Measurements from ENCODE around the gene JMJD7. TPM values are rescaled to one million over a fixed set of nuclear protein-coding genes. Genes with fewer than 3 reads are reported as not detected.

JMJD7 gene
- total RNA-seq, 1 experiment from 2014 or later: 13.5 TPM

GRCh38 chr15:41813426-41813825, 14.5 kb upstream of the JMJD7 start:
- Histone ChIP-seq H3K9me3 (ENCODE audit: control insufficient read depth in 1 of 2, insufficient read depth in 1 of 2, low read depth in 1 of 2, low read length in 2 of 2) (no peaks in the 10 kb centered on the region), H3K27ac (ENCODE audit: low read depth, low read length) (no peak overlapping the region), H2AFZ (ENCODE audit: low read depth, low read length, poor library complexity, severe bottlenecking) (no peak overlapping the region), H3K9ac (ENCODE audit: low read length) (no peak overlapping the region), H3K4me1 (ENCODE audit: control insufficient read depth in 1 of 2, insufficient read depth in 2 of 2, low read length in 2 of 2) (peaks cover 0 to 8% of the 10 kb centered on the region in 2 experiments; a peak in 2 of 4 replicates), H3K4me2 (ENCODE audit: low read length) (no peak overlapping the region), H3K27me3 (ENCODE audit: insufficient read depth, low read length) (no peaks in the 10 kb centered on the region), H3K4me3 (replicated peaks in 1 of 2; ENCODE audit: low read depth in 1 of 2, low read length in 2 of 2) (no peak overlapping the region), H4K20me1 (ENCODE audit: insufficient read depth) (no peaks in the 10 kb centered on the region), H3K36me3 (ENCODE audit: control insufficient read depth in 1 of 2, insufficient read depth in 2 of 2, low read length in 2 of 2) (peaks cover 3 to 9% of the 10 kb centered on the region in 2 experiments; a peak in 2 of 4 replicates), H3K79me2 (ENCODE audit: insufficient read depth, low read length) (no peaks in the 10 kb centered on the region), H3K9me2 (ENCODE audit: insufficient read depth) (no peaks in the 10 kb centered on the region)
- no peak for DNase-seq (ENCODE audit: low read depth, low spot score)
- ChIA-PET POLR2A (no interaction called here), CTCF (interaction anchor here (3.6 to 5.7 kb wide), 2 partner anchors 40 to 347 kb away, joined by 28 to 125 read pairs; partner anchors contain the start of gene MAPKBP1), RAD21 (ENCODE audit: low non-redundant PET in 1 of 2, low total read pairs in 2 of 2, uncharacterized antibody in 2 of 2, unreplicated experiment in 2 of 2) (no interaction called here)
- ATAC-seq: no peak
- intact Hi-C loops (cut with micrococcal nuclease): no loop called here
- no peak for TF ChIP-seq CBX3 (IDR thresholded peaks at IDR 0.05; ENCODE audit: low read depth)
- TF ChIP-seq ATF3 (IDR thresholded peaks at IDR 0.05): no peak
- TF ChIP-seq REST (IDR thresholded peaks at IDR 0.05; ENCODE audit: low read depth): no peak
- TF ChIP-seq EGR1 (IDR thresholded peaks at IDR 0.05; ENCODE audit: low read depth): no peak
- TF ChIP-seq EZH2phosphoT487 (IDR thresholded peaks at IDR 0.05; ENCODE audit: borderline replicate concordance): no peak
- no peak for TF ChIP-seq CEBPB (IDR thresholded peaks at IDR 0.05; ENCODE audit: low read depth)
- TF ChIP-seq ZBTB33 (IDR thresholded peaks at IDR 0.05; ENCODE audit: extremely low read depth, insufficient replicate concordance, low read length): no peak
- no peak for TF ChIP-seq YY1 (IDR thresholded peaks at IDR 0.05; ENCODE audit: extremely low read depth, insufficient replicate concordance, low read depth, low read length)
- TF ChIP-seq, protein P1, sequence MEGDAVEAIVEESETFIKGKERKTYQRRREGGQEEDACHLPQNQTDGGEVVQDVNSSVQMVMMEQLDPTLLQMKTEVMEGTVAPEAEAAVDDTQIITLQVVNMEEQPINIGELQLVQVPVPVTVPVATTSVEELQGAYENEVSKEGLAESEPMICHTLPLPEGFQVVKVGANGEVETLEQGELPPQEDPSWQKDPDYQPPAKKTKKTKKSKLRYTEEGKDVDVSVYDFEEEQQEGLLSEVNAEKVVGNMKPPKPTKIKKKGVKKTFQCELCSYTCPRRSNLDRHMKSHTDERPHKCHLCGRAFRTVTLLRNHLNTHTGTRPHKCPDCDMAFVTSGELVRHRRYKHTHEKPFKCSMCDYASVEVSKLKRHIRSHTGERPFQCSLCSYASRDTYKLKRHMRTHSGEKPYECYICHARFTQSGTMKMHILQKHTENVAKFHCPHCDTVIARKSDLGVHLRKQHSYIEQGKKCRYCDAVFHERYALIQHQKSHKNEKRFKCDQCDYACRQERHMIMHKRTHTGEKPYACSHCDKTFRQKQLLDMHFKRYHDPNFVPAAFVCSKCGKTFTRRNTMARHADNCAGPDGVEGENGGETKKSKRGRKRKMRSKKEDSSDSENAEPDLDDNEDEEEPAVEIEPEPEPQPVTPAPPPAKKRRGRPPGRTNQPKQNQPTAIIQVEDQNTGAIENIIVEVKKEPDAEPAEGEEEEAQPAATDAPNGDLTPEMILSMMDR (IDR thresholded peaks at IDR 0.05 in 2 of 3, conservative IDR thresholded peaks at IDR 0.05 in 1 of 3; ENCODE audit: borderline replicate concordance in 1 of 3, insufficient read depth in 1 of 3, low read depth in 2 of 3, low read length in 2 of 3): no peak
- TF ChIP-seq POLR2AphosphoS5 (IDR thresholded peaks at IDR 0.05; ENCODE audit: low read depth, low read length): no peak
- TF ChIP-seq POLR2A (IDR thresholded peaks at IDR 0.05; ENCODE audit: borderline replicate concordance, extremely low read depth, insufficient read depth, insufficient read length): no peak
- no peak for TF ChIP-seq MAX (IDR thresholded peaks at IDR 0.05)
- no peak for TF ChIP-seq SRF (IDR thresholded peaks at IDR 0.05; ENCODE audit: low read depth)
- no peak for TF ChIP-seq EZH2 (IDR thresholded peaks at IDR 0.05)
- no peak for TF ChIP-seq SP1 (IDR thresholded peaks at IDR 0.05; ENCODE audit: low read depth)
- TF ChIP-seq TCF7L2 (IDR thresholded peaks at IDR 0.05; ENCODE audit: borderline replicate concordance, extremely low read depth, insufficient read depth, insufficient read length): no peak
- no TSS peak for BruUV-seq (replicated peaks)

All from HCT116 (cell line).